HCT116 (cell line): ENCODE data around the gene STAMBP. TPM values are rescaled to one million over a fixed set of nuclear protein-coding genes. Genes with fewer than 3 reads are reported as not detected.

Source experiments
- ATAC-seq: fragments of 200-7000 bp; cut with Tn5 transposase; 2 replicates; pipeline ENCODE4 v1.9.1; 2020; ENCODE audit warnings: mild to moderate bottlenecking, moderate library complexity
- BruUV-seq: library from RNA; stranded (reverse); fragments of 400-500 nt; replicated peaks from 2 replicates; lab custom pipeline; 2021; lab: Mats Ljungman, UMichigan
- CTCF ChIA-PET: fragments of 300-600 bp; sonication (Branson Sonifier 250); formaldehyde crosslinking; loops from one replicate; lab custom pipeline; 2021; ENCODE audit warnings: antibody characterized with exemption; lab: Charles Lee
- POLR2A ChIA-PET: fragments of 300-600, 350-600 bp; sonication (Branson Sonifier 250); formaldehyde crosslinking; loops from one replicate; lab custom pipeline; 2021; ENCODE audit warnings: antibody characterized with exemption; lab: Charles Lee
- RAD21 ChIA-PET, 2 experiments: fragments of 300-600 bp; sonication (Branson Sonifier 250); formaldehyde crosslinking; loops; one replicate each; lab custom pipeline; 2023; ENCODE audit warnings: low total read pairs in 2 of 2; ENCODE audit not compliant: uncharacterized antibody in 2 of 2, unreplicated experiment in 2 of 2, low non-redundant PET in 1 of 2; lab: Charles Lee
- DNase-seq: peaks from one replicate; pipeline ENCODE4 v3.0.0-alpha.2; 2010; ENCODE audit warnings: low read depth, low spot score
- H2AFZ ChIP-seq: fragments of 200-600 bp; shearing (Covaris generic), sonication (generic); 2 replicates; pipeline ENCODE4 v1.6.1; 2017; ENCODE audit warnings: low read depth, mixed run types, mixed read lengths, antibody characterized with exemption, low read length; ENCODE audit not compliant: poor library complexity, severe bottlenecking
- H3K27ac ChIP-seq: 2 replicates; pipeline ENCODE4 v1.5.1; 2012; ENCODE audit warnings: low read depth, low read length
- H3K27me3 ChIP-seq: fragments of 200-600 bp; sonication (generic); 2 replicates; pipeline ENCODE4 v1.6.1; 2016; ENCODE audit warnings: mixed run types, low read length, mixed read lengths; ENCODE audit not compliant: insufficient read depth
- H3K36me3 ChIP-seq, 2 experiments: fragments of 200-500 bp in 1 of 2; fragments of 200-600 bp in 1 of 2; sonication (Bioruptor generic) in 1 of 2; sonication (generic) in 1 of 2; 2 replicates each; pipeline versions ENCODE4 v1.5.1 to v1.6.1; 2014 to 2016; ENCODE audit warnings: low read length in 2 of 2, inconsistent platforms in 1 of 2, mixed read lengths in 1 of 2, mixed run types in 1 of 2; ENCODE audit not compliant: insufficient read depth in 2 of 2, control insufficient read depth in 1 of 2
- H3K4me1 ChIP-seq, 2 experiments: fragments of 200-600 bp in 1 of 2; sonication (generic) in 1 of 2; 2 replicates each; pipeline versions ENCODE4 v1.5.1 to v1.6.1; 2012 to 2017; ENCODE audit warnings: low read length in 2 of 2, inconsistent platforms in 1 of 2, mild to moderate bottlenecking in 1 of 2, mixed read lengths in 1 of 2, mixed run types in 1 of 2, moderate library complexity in 1 of 2; ENCODE audit not compliant: insufficient read depth in 2 of 2, control insufficient read depth in 1 of 2
- H3K4me2 ChIP-seq: fragments of 200-600 bp; sonication (generic); 2 replicates; pipeline ENCODE4 v1.6.1; 2017; ENCODE audit warnings: mixed run types, low read length, mixed read lengths
- H3K4me3 ChIP-seq, 2 experiments: fragments of 200-600 bp in 1 of 2; sonication (generic) in 1 of 2; replicated peaks in 1 of 2; 2 replicates each; pipeline ENCODE4 v1.5.1; 2011 to 2016; ENCODE audit warnings: low read length in 2 of 2, control low read depth in 1 of 2, low read depth in 1 of 2, mild to moderate bottlenecking in 1 of 2, mixed read lengths in 1 of 2, mixed run types in 1 of 2
- H3K79me2 ChIP-seq: fragments of 200-600 bp; sonication (generic); 2 replicates; pipeline ENCODE4 v1.6.1; 2017; ENCODE audit warnings: mild to moderate bottlenecking, mixed run types, low read length, moderate library complexity, mixed read lengths; ENCODE audit not compliant: insufficient read depth
- H3K9ac ChIP-seq: fragments of 200-600 bp; sonication (generic); 2 replicates; pipeline ENCODE4 v1.6.1; 2016; ENCODE audit warnings: low read length, mixed read lengths
- H3K9me2 ChIP-seq: fragments of 200-600 bp; sonication (generic), shearing (Covaris generic); 2 replicates; pipeline ENCODE4 v1.6.1; 2017; ENCODE audit warnings: mixed run types, mild to moderate bottlenecking, moderate library complexity; ENCODE audit not compliant: insufficient read depth
- H3K9me3 ChIP-seq, 2 experiments: fragments of 200-500 bp in 1 of 2; fragments of 200-600 bp in 1 of 2; sonication (Bioruptor generic) in 1 of 2; sonication (generic) in 1 of 2; 2 replicates each; pipeline ENCODE4 v1.6.1; 2014 to 2017; ENCODE audit warnings: low read length in 2 of 2, mixed read lengths in 2 of 2, inconsistent platforms in 1 of 2, low read depth in 1 of 2, mild to moderate bottlenecking in 1 of 2, mixed run types in 1 of 2, moderate library complexity in 1 of 2; ENCODE audit not compliant: control insufficient read depth in 1 of 2, insufficient read depth in 1 of 2
- H4K20me1 ChIP-seq: fragments of 200-600 bp; sonication (generic), shearing (Covaris generic); 2 replicates; pipeline ENCODE4 v1.6.1; 2017; ENCODE audit warnings: mixed run types, mild to moderate bottlenecking, moderate library complexity; ENCODE audit not compliant: insufficient read depth
- EGR1 ChIP-seq: IDR thresholded peaks from 2 replicates; pipeline ENCODE4 v1.6.1; 2012; ENCODE audit warnings: low read depth
- ELF1 ChIP-seq: IDR thresholded peaks from 2 replicates; pipeline ENCODE4 v1.6.1; 2012; ENCODE audit warnings: low read depth, borderline replicate concordance
- EZH2phosphoT487 ChIP-seq: fragments of 200-600 bp; IDR thresholded peaks from 2 replicates; pipeline ENCODE4 v1.6.1; 2018; ENCODE audit warnings: antibody characterized with exemption, borderline replicate concordance
- FOSL1 ChIP-seq: IDR thresholded peaks from 2 replicates; pipeline ENCODE4 v1.6.1; 2012; ENCODE audit warnings: low read depth
- POLR2A ChIP-seq: IDR thresholded peaks from 2 replicates; pipeline ENCODE4 v1.7.0; 2011; ENCODE audit warnings: borderline replicate concordance; ENCODE audit not compliant: insufficient read depth, insufficient read length; ENCODE audit errors: extremely low read depth
- RAD21 ChIP-seq: IDR thresholded peaks from 2 replicates; pipeline ENCODE4 v1.6.1; 2012; ENCODE audit warnings: low read depth, mild to moderate bottlenecking
- TCF7L2 ChIP-seq: IDR thresholded peaks from 2 replicates; pipeline ENCODE4 v1.7.0; 2011; ENCODE audit warnings: borderline replicate concordance, inconsistent platforms; ENCODE audit not compliant: insufficient read depth, insufficient read length; ENCODE audit errors: extremely low read depth
- ZNF274 ChIP-seq: fragments of 200-500 bp; sonication (Bioruptor generic); IDR thresholded peaks from 2 replicates; pipeline ENCODE4 v1.6.1; 2014; ENCODE audit warnings: mild to moderate bottlenecking, low read depth, low read length, inconsistent platforms
- intact Hi-C: fragments of 100-400 bp; cut with micrococcal nuclease; formaldehyde crosslinking; loops from 2 replicates; pipeline ENCODE4 v1.10.0; 2022
- total RNA-seq: library from RNA; stranded (reverse); gene quantifications from one replicate; pipeline ENCODE4 v1.2.1, GENCODE V29; 2021; ENCODE audit not compliant: unreplicated experiment

STAMBP gene
- total RNA-seq, 1 experiment from 2014 or later: 45.2 TPM

GRCh38 chr2:73917296-73917695 lies 88.5 kb downstream of the STAMBP start:
- Histone ChIP-seq H3K36me3 (no peaks in the 10 kb centered on the region), H3K79me2 (no peaks in the 10 kb centered on the region), H3K9ac (no peak overlapping the region), H3K9me3 (no peaks in the 10 kb centered on the region), H3K27me3 (no peaks in the 10 kb centered on the region), H3K4me2 (no peak overlapping the region), H3K9me2 (no peaks in the 10 kb centered on the region), H3K4me1 (peaks cover 4 to 10% of the 10 kb centered on the region in 2 experiments; a peak in 3 of 4 replicates), H3K27ac (no peak overlapping the region), H4K20me1 (no peaks in the 10 kb centered on the region), H3K4me3 (no peak overlapping the region), H2AFZ (no peak overlapping the region)
- POLR2A ChIA-PET: no interaction called here
- no TSS peak for BruUV-seq
- TF ChIP-seq EZH2phosphoT487: no peak
- no peak for TF ChIP-seq ZNF274
- TF ChIP-seq EGR1: no peak
- TF ChIP-seq TCF7L2: no peak
- TF ChIP-seq RAD21: no peak
- ATAC-seq (no peak), DNase-seq (no peak)
- intact Hi-C loops: no loop called here
- RAD21 ChIA-PET: no interaction called here
- CTCF ChIA-PET: no interaction called here

- Histone ChIP-seq H3K36me3 (no peaks in the 10 kb centered on the region), H2AFZ (no peak overlapping the region), H3K9me3 (no peaks in the 10 kb centered on the region), H3K27ac (no peak overlapping the region), H4K20me1 (no peaks in the 10 kb centered on the region), H3K9me2 (no peaks in the 10 kb centered on the region), H3K9ac (no peak overlapping the region), H3K79me2 (no peaks in the 10 kb centered on the region), H3K4me1 (peaks cover 4 to 10% of the 10 kb centered on the region in 2 experiments; a peak in 3 of 4 replicates), H3K27me3 (no peaks in the 10 kb centered on the region), H3K4me2 (no peak overlapping the region), H3K4me3 (no peak overlapping the region)
- ATAC-seq (no peak), DNase-seq (no peak)
- RAD21 ChIA-PET: no interaction called here
- POLR2A ChIA-PET: no interaction called here
- no peak for TF ChIP-seq POLR2A
- no peak for TF ChIP-seq FOSL1
- no peak for TF ChIP-seq ELF1
- intact Hi-C loops: no loop called here
- CTCF ChIA-PET: no interaction called here
- no TSS peak for BruUV-seq
Observed at GRCh38 chr2:73917696-73918207, 89.0 kb downstream of the STAMBP start.
